Ovary (tissue), 3 donors: ENCODE measurements around the gene ABCG5.

Experiments
- CTCF ChIP-seq, 3 donors: fragments of 450-650 bp in 2 of 3; fragments of 200-600 bp in 1 of 3; IDR thresholded peaks; one replicate each; pipeline versions ENCODE4 v1.5.1 to v1.8.0; 2016 to 2022; ENCODE audit warnings: antibody characterized with exemption in 3 of 3, mild to moderate bottlenecking in 1 of 3
- POLR2A ChIP-seq: fragments of 450-650 bp; IDR thresholded peaks from one replicate; pipeline ENCODE4 v1.6.1; 2017; ENCODE audit warnings: antibody characterized with exemption, mild to moderate bottlenecking, moderate library complexity
- donor health status: DM: no; HTN: no; CAD: no.

- TF ChIP-seq CTCF (IDR thresholded peaks at IDR 0.05) (no peak), POLR2A (no peak)
Measured at GRCh38 chr2:43803113-43803512, 35.5 kb downstream of the ABCG5 start.
